HCT116 (cell line): ENCODE data around the gene DMXL1. TPM values are rescaled to one million over a fixed set of nuclear protein-coding genes. Genes with fewer than 3 reads are reported as not detected.
"Not testable (repeated sequence)": the region's sequence is repeated elsewhere in the genome, so short reads cannot be mapped to it uniquely, and the experiment has no call there.

Source experiments
- ATAC-seq: fragments of 200-7000 bp; cut with Tn5 transposase; 2 replicates; pipeline ENCODE4 v1.9.1; 2020; ENCODE audit warnings: mild to moderate bottlenecking, moderate library complexity
- BruUV-seq: library from RNA; stranded (reverse); fragments of 400-500 nt; replicated peaks from 2 replicates; lab custom pipeline; 2021; lab: Mats Ljungman, UMichigan
- CTCF ChIA-PET: fragments of 300-600 bp; sonication (Branson Sonifier 250); formaldehyde crosslinking; loops from one replicate; lab custom pipeline; 2021; ENCODE audit warnings: antibody characterized with exemption; lab: Charles Lee
- POLR2A ChIA-PET: fragments of 300-600, 350-600 bp; sonication (Branson Sonifier 250); formaldehyde crosslinking; loops from one replicate; lab custom pipeline; 2021; ENCODE audit warnings: antibody characterized with exemption; lab: Charles Lee
- RAD21 ChIA-PET, 2 experiments: fragments of 300-600 bp; sonication (Branson Sonifier 250); formaldehyde crosslinking; loops; one replicate each; lab custom pipeline; 2023; ENCODE audit warnings: low total read pairs in 2 of 2; ENCODE audit not compliant: uncharacterized antibody in 2 of 2, unreplicated experiment in 2 of 2, low non-redundant PET in 1 of 2; lab: Charles Lee
- DNase-seq: peaks from one replicate; pipeline ENCODE4 v3.0.0-alpha.2; 2010; ENCODE audit warnings: low read depth, low spot score
- H2AFZ ChIP-seq: fragments of 200-600 bp; shearing (Covaris generic), sonication (generic); 2 replicates; pipeline ENCODE4 v1.6.1; 2017; ENCODE audit warnings: low read depth, mixed run types, mixed read lengths, antibody characterized with exemption, low read length; ENCODE audit not compliant: poor library complexity, severe bottlenecking
- H3K27ac ChIP-seq: 2 replicates; pipeline ENCODE4 v1.5.1; 2012; ENCODE audit warnings: low read depth, low read length
- H3K27me3 ChIP-seq: fragments of 200-600 bp; sonication (generic); 2 replicates; pipeline ENCODE4 v1.6.1; 2016; ENCODE audit warnings: mixed run types, low read length, mixed read lengths; ENCODE audit not compliant: insufficient read depth
- H3K36me3 ChIP-seq, 2 experiments: fragments of 200-500 bp in 1 of 2; fragments of 200-600 bp in 1 of 2; sonication (Bioruptor generic) in 1 of 2; sonication (generic) in 1 of 2; 2 replicates each; pipeline versions ENCODE4 v1.5.1 to v1.6.1; 2014 to 2016; ENCODE audit warnings: low read length in 2 of 2, inconsistent platforms in 1 of 2, mixed read lengths in 1 of 2, mixed run types in 1 of 2; ENCODE audit not compliant: insufficient read depth in 2 of 2, control insufficient read depth in 1 of 2
- H3K4me1 ChIP-seq, 2 experiments: fragments of 200-600 bp in 1 of 2; sonication (generic) in 1 of 2; 2 replicates each; pipeline versions ENCODE4 v1.5.1 to v1.6.1; 2012 to 2017; ENCODE audit warnings: low read length in 2 of 2, inconsistent platforms in 1 of 2, mild to moderate bottlenecking in 1 of 2, mixed read lengths in 1 of 2, mixed run types in 1 of 2, moderate library complexity in 1 of 2; ENCODE audit not compliant: insufficient read depth in 2 of 2, control insufficient read depth in 1 of 2
- H3K4me2 ChIP-seq: fragments of 200-600 bp; sonication (generic); 2 replicates; pipeline ENCODE4 v1.6.1; 2017; ENCODE audit warnings: mixed run types, low read length, mixed read lengths
- H3K4me3 ChIP-seq, 2 experiments: fragments of 200-600 bp in 1 of 2; sonication (generic) in 1 of 2; replicated peaks in 1 of 2; 2 replicates each; pipeline ENCODE4 v1.5.1; 2011 to 2016; ENCODE audit warnings: low read length in 2 of 2, control low read depth in 1 of 2, low read depth in 1 of 2, mild to moderate bottlenecking in 1 of 2, mixed read lengths in 1 of 2, mixed run types in 1 of 2
- H3K79me2 ChIP-seq: fragments of 200-600 bp; sonication (generic); 2 replicates; pipeline ENCODE4 v1.6.1; 2017; ENCODE audit warnings: mild to moderate bottlenecking, mixed run types, low read length, moderate library complexity, mixed read lengths; ENCODE audit not compliant: insufficient read depth
- H3K9ac ChIP-seq: fragments of 200-600 bp; sonication (generic); 2 replicates; pipeline ENCODE4 v1.6.1; 2016; ENCODE audit warnings: low read length, mixed read lengths
- H3K9me2 ChIP-seq: fragments of 200-600 bp; sonication (generic), shearing (Covaris generic); 2 replicates; pipeline ENCODE4 v1.6.1; 2017; ENCODE audit warnings: mixed run types, mild to moderate bottlenecking, moderate library complexity; ENCODE audit not compliant: insufficient read depth
- H3K9me3 ChIP-seq, 2 experiments: fragments of 200-500 bp in 1 of 2; fragments of 200-600 bp in 1 of 2; sonication (Bioruptor generic) in 1 of 2; sonication (generic) in 1 of 2; 2 replicates each; pipeline ENCODE4 v1.6.1; 2014 to 2017; ENCODE audit warnings: low read length in 2 of 2, mixed read lengths in 2 of 2, inconsistent platforms in 1 of 2, low read depth in 1 of 2, mild to moderate bottlenecking in 1 of 2, mixed run types in 1 of 2, moderate library complexity in 1 of 2; ENCODE audit not compliant: control insufficient read depth in 1 of 2, insufficient read depth in 1 of 2
- H4K20me1 ChIP-seq: fragments of 200-600 bp; sonication (generic), shearing (Covaris generic); 2 replicates; pipeline ENCODE4 v1.6.1; 2017; ENCODE audit warnings: mixed run types, mild to moderate bottlenecking, moderate library complexity; ENCODE audit not compliant: insufficient read depth
- ELF1 ChIP-seq: IDR thresholded peaks from 2 replicates; pipeline ENCODE4 v1.6.1; 2012; ENCODE audit warnings: low read depth, borderline replicate concordance
- POLR2A ChIP-seq: IDR thresholded peaks from 2 replicates; pipeline ENCODE4 v1.7.0; 2011; ENCODE audit warnings: borderline replicate concordance; ENCODE audit not compliant: insufficient read depth, insufficient read length; ENCODE audit errors: extremely low read depth
- YY1 ChIP-seq: IDR thresholded peaks from 2 replicates; pipeline ENCODE4 v1.6.1; 2011; ENCODE audit warnings: low read length, low read depth, moderate library complexity, mild to moderate bottlenecking; ENCODE audit not compliant: insufficient replicate concordance; ENCODE audit errors: extremely low read depth
- ZNF274 ChIP-seq: fragments of 200-500 bp; sonication (Bioruptor generic); IDR thresholded peaks from 2 replicates; pipeline ENCODE4 v1.6.1; 2014; ENCODE audit warnings: mild to moderate bottlenecking, low read depth, low read length, inconsistent platforms
- intact Hi-C: fragments of 100-400 bp; cut with micrococcal nuclease; formaldehyde crosslinking; loops from 2 replicates; pipeline ENCODE4 v1.10.0; 2022
- total RNA-seq: library from RNA; stranded (reverse); gene quantifications from one replicate; pipeline ENCODE4 v1.2.1, GENCODE V29; 2021; ENCODE audit not compliant: unreplicated experiment

DMXL1 gene
- total RNA-seq, 1 experiment from 2014 or later: 21.1 TPM

GRCh38 chr5:119074419-119074818 is 3.5 kb downstream of the DMXL1 start:
- Histone ChIP-seq H3K27me3 (no peaks in the 10 kb centered on the region), H3K36me3 (no peaks in the 10 kb centered on the region), H3K9ac (no peak overlapping the region), H3K4me1 (peaks cover 9 to 18% of the 10 kb centered on the region in 2 experiments; a peak in 3 of 4 replicates), H4K20me1 (no peaks in the 10 kb centered on the region), H3K4me3 (no peak overlapping the region), H3K9me2 (no peaks in the 10 kb centered on the region), H3K4me2 (no peak overlapping the region), H2AFZ (no peak overlapping the region), H3K27ac (no peak overlapping the region), H3K79me2 (peaks cover 57% of the 10 kb centered on the region), H3K9me3 (no peaks in the 10 kb centered on the region)
- POLR2A ChIA-PET: no interaction called here
- intact Hi-C loops: no loop called here
- no TSS peak for BruUV-seq
- RAD21 ChIA-PET: no interaction called here
- TF ChIP-seq ZNF274 (no peak), ELF1 (no peak), YY1 (no peak), POLR2A (no peak)
- ATAC-seq: no peak
- DNase-seq: no peak
- CTCF ChIA-PET: no interaction called here

GRCh38 chr5:119075269-119075668 is 4.4 kb downstream of the DMXL1 start:
- CTCF ChIA-PET, ATAC-seq, H2AFZ ChIP-seq, H3K27me3 ChIP-seq, H3K27ac ChIP-seq, intact Hi-C loops, H3K9me2 ChIP-seq, H3K9me3 ChIP-seq, H3K36me3 ChIP-seq, H3K4me2 ChIP-seq, BruUV-seq, RAD21 ChIA-PET, H3K9ac ChIP-seq, DNase-seq, H3K4me3 ChIP-seq, H4K20me1 ChIP-seq, POLR2A ChIA-PET: not testable (repeated sequence)
- H3K4me1 ChIP-seq: peaks cover 6 to 13% of the 10 kb centered on the region in 2 experiments; a peak in 2 of 4 replicates
- H3K79me2 ChIP-seq: peaks cover 58% of the 10 kb centered on the region
